K562 (cell line): ENCODE data around the gene TNFAIP8L2. TPM values are rescaled to one million over a fixed set of nuclear protein-coding genes. Genes with fewer than 3 reads are reported as not detected.

Experiments used
- CBFB ChIP-seq: sonication (generic); formaldehyde crosslinking; IDR thresholded peaks from 2 replicates; pipeline ENCODE4 v1.4.0; 2020; ENCODE audit warnings: mild to moderate bottlenecking, missing genetic modification reagents
- CEBPZ ChIP-seq: fragments of 150-350 bp; IDR thresholded peaks from 2 replicates; pipeline ENCODE4 v1.6.1; 2014; ENCODE audit warnings: low read depth, mild to moderate bottlenecking, low read length, borderline replicate concordance
- GABPA ChIP-seq: fragments of 200-800 bp; sonication (Bioruptor generic); conservative IDR thresholded peaks from 2 replicates; pipeline ENCODE4 v1.6.1; 2016; ENCODE audit warnings: low read depth, missing genetic modification characterization, missing compliant biosample characterization
- MAFF ChIP-seq: IDR thresholded peaks from 2 replicates; pipeline ENCODE4 v1.6.1; 2012; ENCODE audit warnings: low read length, improper control_type of control experiment
- RBM39 ChIP-seq: fragments of 200-400 bp; formaldehyde crosslinking; optimal IDR thresholded peaks from 2 replicates; pipeline ENCODE3; 2018; ENCODE audit warnings: low read depth, low read length
- TAF15 ChIP-seq: fragments of 200-400 bp; formaldehyde crosslinking; IDR thresholded peaks from 2 replicates; pipeline ENCODE4 v1.6.1; 2017; ENCODE audit warnings: mild to moderate bottlenecking, low read depth, low read length, moderate library complexity
- ZBTB11 ChIP-seq, 3 experiments: fragments of 200-800 bp in 1 of 3; fragments of 250-450 bp in 1 of 3; fragments of 450-650 bp in 1 of 3; sonication (Bioruptor Pico) in 1 of 3; sonication (Bioruptor generic) in 1 of 3; formaldehyde crosslinking in 1 of 3; IDR thresholded peaks; 2 replicates each; pipeline versions ENCODE4 v1.6.1 to v1.8.0; 2016 to 2022; ENCODE audit warnings: mild to moderate bottlenecking in 2 of 3, missing genetic modification characterization in 2 of 3, missing compliant biosample characterization in 1 of 3, moderate library complexity in 1 of 3
- ZNF277 ChIP-seq: fragments of 250-450 bp; sonication (Bioruptor Pico); IDR thresholded peaks from 2 replicates; pipeline ENCODE4 v1.8.0; 2022; ENCODE audit warnings: inconsistent platforms, mild to moderate bottlenecking, moderate library complexity, borderline replicate concordance
- ZNF57 ChIP-seq: fragments of 450-650 bp; formaldehyde crosslinking; IDR thresholded peaks from 2 replicates; pipeline ENCODE4 v1.4.0; 2020; ENCODE audit warnings: mild to moderate bottlenecking, moderate library complexity
- ZNF592 ChIP-seq: fragments of 450-650 bp; IDR thresholded peaks from 2 replicates; pipeline ENCODE4 v1.6.1; 2017; ENCODE audit warnings: antibody characterized with exemption, mild to moderate bottlenecking
- polyA plus RNA-seq, 8 experiments: library from polyadenylated mRNA; depleted of rRNA in 4 of 8; stranded (reverse) in 5 of 8; unstranded in 3 of 8; fragments of >200 nt; fragmentation: Nextera tagmentation in 2 of 8; fragmentation: Illumina TruSeq in 1 of 8; extraction: Ambion mirVana in 2 of 8; extraction: Trizol in 1 of 8; gene quantifications; 2 replicates each; pipeline versions ENCODE4 v1.2.1 to v1.2.3, GENCODE V29; 2011 to 2014; ENCODE audit warnings: inconsistent platforms in 1 of 8, missing spikeins in 1 of 8
- total RNA-seq, 7 experiments: library from RNA; depleted of rRNA in 6 of 7; stranded (reverse); fragments of >200 nt in 6 of 7; fragmentation: Illumina TruSeq in 2 of 7; extraction: Trizol in 2 of 7; gene quantifications; 2 replicates each; pipeline versions ENCODE4 v1.2.1 to v1.2.3, GENCODE V29; 2011 to 2021; ENCODE audit warnings: low replicate concordance in 1 of 7

Gene TNFAIP8L2
- total and polyA plus RNA-seq, 9 of the 15 experiments (the other 6 are each of a cell fraction or from before 2014, with no cell fraction given): 0.05 to 1.7 (median 0.52) TPM

GRCh38 chr1:151198254-151199127, 42.0 kb downstream of the TNFAIP8L2 start, which contains the start of gene PIP5K1A (continued):
- TF ChIP-seq ZBTB11 (CRISPR knock-in tag; IDR thresholded peaks at IDR 0.05) (0 out of 6 replicates have a peak, but pooled peaks of 1 of the 3 experiments have one; percentile 27), TAF15 (no peak), MAFF (no peak), CBFB (CRISPR knock-in tag) (no peak), CEBPZ (no peak), ZNF592 (0 out of 2 replicates have a peak, but pooled peaks have one; percentile 55), RBM39 (no peak), GABPA (tag) (no peak), ZNF277 (no peak), ZNF57 (CRISPR knock-in tag) (no peak)
